ENCODE data around the gene PMAIP1. TPM values are rescaled to one million over a fixed set of nuclear protein-coding genes. Genes with fewer than 3 reads are reported as not detected.

PMAIP1 gene
- total RNA-seq, 2 donors from 2014 or later: 0.22 to 0.75 TPM

GRCh38 chr18:59871711-59872362 is 28.0 kb upstream of the PMAIP1 start:
- Histone ChIP-seq H3K36me3 (no peaks in the 10 kb centered on the region), H3K27ac (no peak overlapping the region), H3K27me3 (no peaks in the 10 kb centered on the region), H3K4me1 (peaks cover 0 to 5% of the 10 kb centered on the region in 2 donors), H3K4me3 (no peak overlapping the region), H3K9me3 (no peaks in the 10 kb centered on the region)
- TF ChIP-seq CTCF (IDR thresholded peaks at IDR 0.05): no peak
- DNase-seq (ENCODE audit: low spot score): no peak

GRCh38 chr18:59873641-59874040 is 26.2 kb upstream of the PMAIP1 start:
- no peak for TF ChIP-seq CTCF (IDR thresholded peaks at IDR 0.05)
- peaks cover 0 to 5% of the 10 kb centered on the region in 2 donors for H3K4me1 ChIP-seq
- no peak for DNase-seq (ENCODE audit: low spot score)
- H3K9me3 ChIP-seq: no peaks in the 10 kb centered on the region
- no peak overlapping the region for H3K27ac ChIP-seq
- no peaks in the 10 kb centered on the region for H3K36me3 ChIP-seq
- no peaks in the 10 kb centered on the region for H3K27me3 ChIP-seq
- H3K4me3 ChIP-seq: no peak overlapping the region

- no peak for TF ChIP-seq CTCF (IDR thresholded peaks at IDR 0.05)
These were observed 25.6 kb upstream of the PMAIP1 start for GRCh38 chr18:59874166-59874565.

GRCh38 chr18:59876310-59876626 is 23.5 kb upstream of the PMAIP1 start:
- Histone ChIP-seq H3K4me3 (no peak overlapping the region), H3K27me3 (no peaks in the 10 kb centered on the region), H3K9me3 (no peaks in the 10 kb centered on the region), H3K36me3 (no peaks in the 10 kb centered on the region), H3K27ac (no peak overlapping the region), H3K4me1 (peaks cover 0 to 5% of the 10 kb centered on the region in 2 donors)
- TF ChIP-seq CTCF (IDR thresholded peaks at IDR 0.05): no peak
- no peak for DNase-seq (ENCODE audit: low spot score)

More at GRCh38 chr18:59874166-59874565, 25.6 kb upstream of the PMAIP1 start:
- Histone ChIP-seq H3K27ac (no peak overlapping the region), H3K4me3 (no peak overlapping the region), H3K27me3 (no peaks in the 10 kb centered on the region), H3K36me3 (no peaks in the 10 kb centered on the region), H3K9me3 (no peaks in the 10 kb centered on the region), H3K4me1 (peaks cover 0 to 5% of the 10 kb centered on the region in 2 donors)
- DNase-seq (ENCODE audit: low spot score): no peak

GRCh38 chr18:59877361-59877760 is 22.4 kb upstream of the PMAIP1 start:
- no peaks in the 10 kb centered on the region for H3K27me3 ChIP-seq
- TF ChIP-seq CTCF (IDR thresholded peaks at IDR 0.05): no peak
- DNase-seq (ENCODE audit: low spot score): no peak
- H3K9me3 ChIP-seq: no peaks in the 10 kb centered on the region
- H3K4me3 ChIP-seq: no peak overlapping the region
- H3K36me3 ChIP-seq: no peaks in the 10 kb centered on the region
- no peak overlapping the region for H3K27ac ChIP-seq
- H3K4me1 ChIP-seq: peaks cover 0 to 14% of the 10 kb centered on the region in 2 donors

- H3K36me3 ChIP-seq: no peaks in the 10 kb centered on the region
- TF ChIP-seq CTCF (IDR thresholded peaks at IDR 0.05): no peak
- no peaks in the 10 kb centered on the region for H3K9me3 ChIP-seq
- peaks cover 0 to 13% of the 10 kb centered on the region in 2 donors for H3K4me1 ChIP-seq
- H3K4me3 ChIP-seq: no peak overlapping the region
- DNase-seq (ENCODE audit: low spot score): no peak
- no peaks in the 10 kb centered on the region for H3K27me3 ChIP-seq
- H3K27ac ChIP-seq: no peak overlapping the region
These were observed 21.2 kb upstream of the PMAIP1 start for GRCh38 chr18:59878644-59879043.

Data from right atrium auricular region (tissue), 2 donors.